ENCODE results near the gene PTGDR2. TPM values are rescaled to one million over a fixed set of nuclear protein-coding genes. Genes with fewer than 3 reads are reported as not detected.

PTGDR2 gene
- total RNA-seq, 1 experiment from 2014 or later = 0.12 TPM

DNA sequence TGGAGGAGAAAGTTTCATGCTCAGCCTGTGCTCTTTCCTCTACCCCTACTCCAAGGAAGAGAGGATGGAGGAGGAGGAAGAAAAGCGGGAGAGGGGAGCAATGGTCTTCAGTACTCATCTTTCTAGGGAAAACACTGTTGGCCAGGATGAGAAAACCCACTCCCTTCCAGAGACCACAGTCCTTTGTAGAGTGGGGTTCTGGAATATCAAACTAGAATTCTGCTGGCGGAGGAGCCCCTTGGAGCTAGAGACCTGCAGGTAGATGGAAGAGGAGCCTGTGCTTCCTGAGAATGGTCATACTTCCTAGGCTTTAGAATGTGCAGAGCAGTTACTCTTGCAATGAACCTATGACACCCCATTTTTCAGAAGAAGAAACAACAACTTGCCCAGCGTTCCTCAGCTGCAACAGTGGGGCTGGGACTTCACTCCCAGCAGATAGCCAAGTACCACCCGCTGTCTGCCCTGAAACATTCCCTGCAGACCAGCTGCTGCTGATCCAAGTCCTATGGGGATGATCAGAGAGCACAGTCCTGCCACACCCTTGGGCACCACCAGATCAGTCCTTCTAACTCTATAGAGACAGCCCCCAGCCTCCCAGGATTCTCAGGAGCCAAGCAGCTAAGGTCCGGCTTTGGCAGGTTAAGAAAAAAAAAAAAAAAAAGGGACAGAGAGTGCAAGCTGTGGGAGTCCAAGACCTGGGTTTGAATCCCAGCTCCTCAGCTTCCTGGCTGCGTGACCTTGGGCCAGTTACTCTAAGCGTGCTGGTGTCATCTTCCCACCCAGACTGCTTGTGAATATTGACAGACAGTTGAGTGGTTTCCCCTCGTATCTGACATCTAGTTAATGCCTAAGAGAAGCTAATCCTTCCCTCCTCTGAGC lies 664 bp downstream of the PTGDR2 start:
- RAD21 ChIA-PET (ENCODE audit: low non-redundant PET in 1 of 2, low total read pairs in 2 of 2, uncharacterized antibody in 2 of 2, unreplicated experiment in 2 of 2) = no interaction called here
- Histone ChIP-seq H3K9me2 (ENCODE audit: insufficient read depth) (no peaks in the 10 kb centered on the region), H3K9me3 (ENCODE audit: control insufficient read depth in 1 of 2, insufficient read depth in 1 of 2, low read depth in 1 of 2, low read length in 2 of 2) (no peaks in the 10 kb centered on the region), H4K20me1 (ENCODE audit: insufficient read depth) (no peaks in the 10 kb centered on the region), H2AFZ (ENCODE audit: low read depth, low read length, poor library complexity, severe bottlenecking) (no peak overlapping the region), H3K36me3 (ENCODE audit: control insufficient read depth in 1 of 2, insufficient read depth in 2 of 2, low read length in 2 of 2) (peaks cover 10 to 17% of the 10 kb centered on the region in 2 experiments; a peak in 2 of 4 replicates), H3K79me2 (ENCODE audit: insufficient read depth, low read length) (no peaks in the 10 kb centered on the region), H3K4me1 (ENCODE audit: control insufficient read depth in 1 of 2, insufficient read depth in 2 of 2, low read length in 2 of 2) (no peaks in the 10 kb centered on the region), H3K4me3 (replicated peaks in 1 of 2; ENCODE audit: low read depth in 1 of 2, low read length in 2 of 2) (no peak overlapping the region), H3K27ac (ENCODE audit: low read depth, low read length) (no peak overlapping the region), H3K9ac (ENCODE audit: low read length) (no peak overlapping the region), H3K4me2 (ENCODE audit: low read length) (no peak overlapping the region), H3K27me3 (ENCODE audit: insufficient read depth, low read length) (no peaks in the 10 kb centered on the region)
- ATAC-seq (no peak), DNase-seq (ENCODE audit: low read depth, low spot score) (no peak)
- POLR2A ChIA-PET = no interaction called here
- TF ChIP-seq EZH2 (IDR thresholded peaks at IDR 0.05) = no peak
- no peak for TF ChIP-seq SIN3A (IDR thresholded peaks at IDR 0.05; ENCODE audit: low read depth)
- TF ChIP-seq, protein P1, sequence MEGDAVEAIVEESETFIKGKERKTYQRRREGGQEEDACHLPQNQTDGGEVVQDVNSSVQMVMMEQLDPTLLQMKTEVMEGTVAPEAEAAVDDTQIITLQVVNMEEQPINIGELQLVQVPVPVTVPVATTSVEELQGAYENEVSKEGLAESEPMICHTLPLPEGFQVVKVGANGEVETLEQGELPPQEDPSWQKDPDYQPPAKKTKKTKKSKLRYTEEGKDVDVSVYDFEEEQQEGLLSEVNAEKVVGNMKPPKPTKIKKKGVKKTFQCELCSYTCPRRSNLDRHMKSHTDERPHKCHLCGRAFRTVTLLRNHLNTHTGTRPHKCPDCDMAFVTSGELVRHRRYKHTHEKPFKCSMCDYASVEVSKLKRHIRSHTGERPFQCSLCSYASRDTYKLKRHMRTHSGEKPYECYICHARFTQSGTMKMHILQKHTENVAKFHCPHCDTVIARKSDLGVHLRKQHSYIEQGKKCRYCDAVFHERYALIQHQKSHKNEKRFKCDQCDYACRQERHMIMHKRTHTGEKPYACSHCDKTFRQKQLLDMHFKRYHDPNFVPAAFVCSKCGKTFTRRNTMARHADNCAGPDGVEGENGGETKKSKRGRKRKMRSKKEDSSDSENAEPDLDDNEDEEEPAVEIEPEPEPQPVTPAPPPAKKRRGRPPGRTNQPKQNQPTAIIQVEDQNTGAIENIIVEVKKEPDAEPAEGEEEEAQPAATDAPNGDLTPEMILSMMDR (IDR thresholded peaks at IDR 0.05 in 2 of 3, conservative IDR thresholded peaks at IDR 0.05 in 1 of 3; ENCODE audit: borderline replicate concordance in 1 of 3, insufficient read depth in 1 of 3, low read depth in 2 of 3, low read length in 2 of 3) = no peak
- TF ChIP-seq, protein P2, sequence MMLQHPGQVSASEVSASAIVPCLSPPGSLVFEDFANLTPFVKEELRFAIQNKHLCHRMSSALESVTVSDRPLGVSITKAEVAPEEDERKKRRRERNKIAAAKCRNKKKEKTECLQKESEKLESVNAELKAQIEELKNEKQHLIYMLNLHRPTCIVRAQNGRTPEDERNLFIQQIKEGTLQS (IDR thresholded peaks at IDR 0.05) = no peak
- TF ChIP-seq SRF (IDR thresholded peaks at IDR 0.05; ENCODE audit: low read depth) = no peak
- TF ChIP-seq YY1 (IDR thresholded peaks at IDR 0.05; ENCODE audit: extremely low read depth, insufficient replicate concordance, low read depth, low read length) = no peak
- TF ChIP-seq SP1 (IDR thresholded peaks at IDR 0.05; ENCODE audit: low read depth) = no peak
- BruUV-seq (replicated peaks) = no TSS peak
- intact Hi-C loops (cut with micrococcal nuclease) = no loop called here
- CTCF ChIA-PET = interaction anchor here (1.0 kb wide), 1 partner anchor 24 kb away, joined by 4 read pairs; no protein-coding TSS in a partner anchor

Data from HCT116 (cell line).